ENCODE results near the gene AMBN. TPM values are rescaled to one million over a fixed set of nuclear protein-coding genes. Genes with fewer than 3 reads are reported as not detected.

AMBN gene
- total RNA-seq = not detected

- Histone ChIP-seq H3K9me3 (no peaks in the 10 kb centered on the region), H3K27ac (replicated peaks in 1 of 4) (no peak within 1 kb of the TSS), H3K4me1 (no peaks in the 10 kb centered on the region), H3K27me3 (no peaks in the 10 kb centered on the region), H3K36me3 (no peaks in the 10 kb centered on the region), H3K4me3 (no peak within 1 kb of the TSS)
- no peak for DNase-seq (ENCODE audit: extremely low spot score)
- WGBS = 76% methylated on average over 5 of the region's 5 CpGs
- TF ChIP-seq, protein P1, sequence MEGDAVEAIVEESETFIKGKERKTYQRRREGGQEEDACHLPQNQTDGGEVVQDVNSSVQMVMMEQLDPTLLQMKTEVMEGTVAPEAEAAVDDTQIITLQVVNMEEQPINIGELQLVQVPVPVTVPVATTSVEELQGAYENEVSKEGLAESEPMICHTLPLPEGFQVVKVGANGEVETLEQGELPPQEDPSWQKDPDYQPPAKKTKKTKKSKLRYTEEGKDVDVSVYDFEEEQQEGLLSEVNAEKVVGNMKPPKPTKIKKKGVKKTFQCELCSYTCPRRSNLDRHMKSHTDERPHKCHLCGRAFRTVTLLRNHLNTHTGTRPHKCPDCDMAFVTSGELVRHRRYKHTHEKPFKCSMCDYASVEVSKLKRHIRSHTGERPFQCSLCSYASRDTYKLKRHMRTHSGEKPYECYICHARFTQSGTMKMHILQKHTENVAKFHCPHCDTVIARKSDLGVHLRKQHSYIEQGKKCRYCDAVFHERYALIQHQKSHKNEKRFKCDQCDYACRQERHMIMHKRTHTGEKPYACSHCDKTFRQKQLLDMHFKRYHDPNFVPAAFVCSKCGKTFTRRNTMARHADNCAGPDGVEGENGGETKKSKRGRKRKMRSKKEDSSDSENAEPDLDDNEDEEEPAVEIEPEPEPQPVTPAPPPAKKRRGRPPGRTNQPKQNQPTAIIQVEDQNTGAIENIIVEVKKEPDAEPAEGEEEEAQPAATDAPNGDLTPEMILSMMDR (IDR thresholded peaks at IDR 0.05) = no peak
- no peak for TF ChIP-seq POLR2A (IDR thresholded peaks at IDR 0.05; ENCODE audit: low read depth)
- no peak for TF ChIP-seq EP300 (IDR thresholded peaks at IDR 0.05)
- TF ChIP-seq POLR2AphosphoS5 (IDR thresholded peaks at IDR 0.05) = no peak
- intact Hi-C loops (cut with DNase I) = no loop called here
Observed at GRCh38 chr4:70591955-70592582, at the start of gene AMBN. Gene AMBN, plus strand, starts transcription at chr4:70592256. Its CDS starts 103 bp downstream, at chr4:70592359.

GRCh38 chr4:70544279-70544868, 47.7 kb upstream of the AMBN start:
- Histone ChIP-seq H3K27ac (replicated peaks in 1 of 4) (no peak overlapping the region), H3K27me3 (peaks cover 0 to 6% (median 0%) of the 10 kb centered on the region in 4 donors), H3K9me3 (no peaks in the 10 kb centered on the region), H3K4me1 (no peaks in the 10 kb centered on the region), H3K36me3 (no peaks in the 10 kb centered on the region), H3K4me3 (no peak overlapping the region)
- intact Hi-C loops (cut with DNase I) = no loop called here
- no peak for DNase-seq (ENCODE audit: extremely low spot score)
- TF ChIP-seq POLR2AphosphoS5 (IDR thresholded peaks at IDR 0.05) = no peak
- TF ChIP-seq, protein P1 (IDR thresholded peaks at IDR 0.05) = peak in 1 of 3 experiments; percentile 25

DNA sequence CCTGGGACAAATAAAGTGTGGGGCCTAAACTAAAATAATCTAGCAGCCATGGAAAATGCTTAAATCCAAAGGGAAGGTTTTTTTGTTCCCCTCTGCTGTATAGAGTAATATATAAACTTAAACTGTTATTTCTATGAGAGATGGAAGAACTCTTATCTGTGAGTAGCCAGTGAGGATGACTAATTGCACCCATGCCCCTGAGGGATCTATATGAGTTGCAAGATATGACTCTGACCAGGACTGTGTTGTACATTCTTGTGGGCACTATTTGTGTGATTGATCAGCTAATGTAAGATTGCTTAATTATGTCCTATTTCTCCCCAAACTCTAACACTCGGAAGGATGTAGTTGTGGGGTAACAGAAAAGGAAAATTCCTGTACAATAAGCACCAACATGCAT, 35.2 kb upstream of the AMBN start:
- H3K4me3 ChIP-seq = no peak overlapping the region
- H3K27ac ChIP-seq (replicated peaks in 1 of 4) = no peak overlapping the region
- no peak for DNase-seq (ENCODE audit: extremely low spot score)
- TF ChIP-seq POLR2A (IDR thresholded peaks at IDR 0.05; ENCODE audit: low read depth) (no peak), POLR2AphosphoS5 (IDR thresholded peaks at IDR 0.05) (no peak), EP300 (IDR thresholded peaks at IDR 0.05) (no peak)
- TF ChIP-seq, protein P1 (IDR thresholded peaks at IDR 0.05) = no peak
- H3K9me3 ChIP-seq = no peaks in the 10 kb centered on the region
- H3K36me3 ChIP-seq = no peaks in the 10 kb centered on the region
- 83% methylated on average over 1 of the region's 1 CpG for WGBS
- intact Hi-C loops (cut with DNase I) = no loop called here
- no peaks in the 10 kb centered on the region for H3K27me3 ChIP-seq
- peaks cover 0 to 7% (median 2%) of the 10 kb centered on the region in 4 donors for H3K4me1 ChIP-seq

DNA sequence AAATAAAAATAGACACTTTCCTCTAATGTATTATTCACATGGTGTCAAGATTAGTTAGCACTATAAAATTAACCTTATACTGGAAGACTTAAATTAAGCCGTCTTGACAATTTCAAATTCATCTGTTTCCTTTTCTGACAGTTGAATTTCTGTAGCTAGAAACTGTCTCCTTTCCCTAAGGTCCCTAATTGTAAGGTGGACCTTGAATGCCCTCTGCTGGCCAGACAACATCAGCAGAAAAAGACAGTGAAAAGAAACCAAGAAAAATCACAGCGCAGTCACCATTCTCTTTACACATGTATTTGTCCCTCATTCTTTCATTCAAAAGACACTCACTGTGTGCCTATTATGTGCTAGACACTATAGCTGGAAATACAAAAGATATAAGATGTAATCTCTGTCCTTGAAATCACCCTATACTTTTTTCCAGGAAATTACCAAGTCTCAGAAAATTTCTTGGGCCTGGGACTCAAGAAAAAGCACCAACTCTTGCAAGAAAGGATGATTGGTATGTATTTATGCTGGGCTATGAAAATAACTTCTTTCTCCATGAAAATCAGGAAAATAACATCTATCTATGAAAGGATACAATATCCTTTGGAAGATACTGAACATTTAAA, 32.7 kb upstream of the AMBN start:
- peaks cover 0 to 7% (median 2%) of the 10 kb centered on the region in 4 donors for H3K4me1 ChIP-seq
- intact Hi-C loops (cut with DNase I) = no loop called here
- H3K36me3 ChIP-seq = no peaks in the 10 kb centered on the region
- no peaks in the 10 kb centered on the region for H3K9me3 ChIP-seq
- no peak for TF ChIP-seq POLR2A (IDR thresholded peaks at IDR 0.05; ENCODE audit: low read depth)
- TF ChIP-seq, protein P1 (IDR thresholded peaks at IDR 0.05) = peak; percentile 47 to 76 (median 71)
- H3K27me3 ChIP-seq = no peaks in the 10 kb centered on the region
- 20% methylated on average over 2 of the region's 2 CpGs for WGBS
- no peak overlapping the region for H3K4me3 ChIP-seq
- DNase-seq (ENCODE audit: extremely low spot score) = no peak
- no peak overlapping the region for H3K27ac ChIP-seq (replicated peaks in 1 of 4)

Data from esophagus muscularis mucosa (tissue), 4 donors.